ENCODE data around the gene FIGNL1. TPM values are rescaled to one million over a fixed set of nuclear protein-coding genes. Genes with fewer than 3 reads are reported as not detected.

FIGNL1 gene
- total RNA-seq, 1 donor from 2014 or later, result 7.2 TPM

GRCh38 chr7:50397971-50398324, 52.2 kb downstream of the FIGNL1 start:
- no peak for DNase-seq (ENCODE audit: low spot score)

GRCh38 chr7:50397320-50397970, 52.7 kb downstream of the FIGNL1 start:
- no peak for DNase-seq (ENCODE audit: low spot score)

- DNase-seq (ENCODE audit: low spot score), result no peak
These were observed 53.3 kb downstream of the FIGNL1 start for GRCh38 chr7:50396856-50397255.

- DNase-seq (ENCODE audit: low spot score), result no peak
These were observed 55.8 kb downstream of the FIGNL1 start for GRCh38 chr7:50394315-50394714.

Other genes starting within 250 kb of the FIGNL1 start
- gene IKZF1, start 145.6 kb downstream of the FIGNL1 start, total RNA-seq, result 22.0 TPM
- 1.0 TPM for gene DDC, start 115.1 kb upstream of the FIGNL1 start, total RNA-seq